Measurements from ENCODE around the gene PAM16.
"Not testable (repeated sequence)": the region's sequence is repeated elsewhere in the genome, so short reads cannot be mapped to it uniquely, and the experiment has no call there.

Gene PAM16

GRCh38 chr16:4352843-4353242, 1.7 kb upstream of the PAM16 start:
- no peak for DNase-seq (ENCODE audit: low spot score)

- DNase-seq (ENCODE audit: low spot score) = no peak
Measured at GRCh38 chr16:4351880-4352279, 759 bp upstream of the PAM16 start.

DNA sequence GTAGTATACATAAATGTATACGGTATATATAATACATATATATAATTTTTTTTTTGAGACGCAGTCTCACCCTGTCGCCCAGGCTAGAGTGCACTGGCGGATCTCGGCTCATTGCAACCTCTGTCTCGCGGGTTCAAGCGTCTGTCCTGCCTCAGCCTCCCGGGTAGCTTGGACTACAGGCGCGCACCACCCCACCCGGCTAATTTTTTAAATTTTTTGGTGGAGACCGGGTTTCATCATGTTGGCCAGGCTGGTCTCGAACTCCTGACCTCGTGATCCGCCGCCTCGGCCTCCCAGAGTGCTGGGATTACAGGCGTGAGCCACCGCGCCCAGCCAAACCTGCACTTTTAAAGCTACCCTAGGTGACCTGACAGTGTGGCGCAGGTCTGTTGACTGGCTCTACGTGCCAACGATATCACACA, 745 bp downstream of the PAM16 start:
- no peak for DNase-seq (ENCODE audit: low spot score)

- DNase-seq (ENCODE audit: low spot score) = no peak
Measured at GRCh38 chr16:4349332-4349731, 1.8 kb downstream of the PAM16 start.

DNA sequence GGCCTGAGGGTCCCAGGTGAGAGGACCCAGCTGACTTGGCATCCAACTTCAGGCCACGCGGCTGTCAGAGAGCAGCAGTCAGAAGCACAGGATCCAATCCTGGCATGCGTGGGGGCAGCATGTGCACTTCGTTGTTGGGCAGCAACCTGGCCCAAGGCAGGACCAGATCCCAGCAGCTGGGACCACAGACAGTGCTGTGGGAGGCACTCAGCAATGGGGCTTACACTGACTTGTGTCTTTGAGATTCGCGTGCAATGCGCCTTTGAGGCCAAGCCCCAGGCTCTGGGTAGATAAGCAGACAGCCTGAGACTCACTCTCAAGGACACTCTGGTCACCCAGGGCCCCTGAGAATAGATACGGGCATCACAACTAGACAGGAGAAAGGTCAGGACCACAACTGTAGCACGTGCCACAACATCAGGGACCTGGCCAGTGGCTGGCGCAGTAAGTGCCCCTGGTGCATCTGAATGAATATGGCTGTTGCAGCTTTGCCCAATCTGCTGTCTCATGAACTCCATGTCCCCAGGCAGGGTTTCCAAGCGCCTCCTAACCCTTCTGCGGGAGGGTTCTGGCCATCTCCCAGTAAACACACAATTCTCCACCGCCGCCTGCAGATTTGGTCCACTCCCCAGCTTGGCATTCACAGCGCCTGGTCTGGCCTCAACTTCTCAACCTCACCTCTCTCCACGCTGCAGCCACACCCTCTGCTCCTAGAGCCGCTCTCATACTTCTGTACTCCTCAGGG, 3.2 kb downstream of the PAM16 start:
- no peak for DNase-seq (ENCODE audit: low spot score)

DNA sequence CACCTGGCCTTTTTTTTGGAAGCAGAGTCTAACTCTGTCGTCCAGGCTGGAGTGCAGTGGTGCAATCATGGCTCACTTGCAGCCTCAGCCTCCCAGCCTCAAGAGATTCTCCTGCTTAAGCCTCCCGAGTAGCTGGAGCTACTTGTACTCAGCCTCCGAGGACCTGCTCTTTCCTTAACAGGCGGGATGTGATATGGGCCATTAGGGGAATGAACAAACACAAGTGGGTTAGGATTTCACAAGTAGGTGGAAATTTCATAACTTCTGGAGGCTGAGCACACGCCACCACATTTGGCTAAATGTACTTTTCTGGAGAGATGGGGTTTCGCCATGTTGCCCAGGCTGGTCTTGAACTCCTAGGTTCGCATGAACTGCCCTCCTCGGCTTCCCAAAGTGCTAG, 4.1 kb downstream of the PAM16 start:
- DNase-seq (ENCODE audit: low spot score) = no peak

- DNase-seq (ENCODE audit: low spot score) = no peak
Measured at GRCh38 chr16:4345836-4346781, 5.0 kb downstream of the PAM16 start.

GRCh38 chr16:4344983-4345835, 5.9 kb downstream of the PAM16 start:
- peak; percentile 63 for DNase-seq (ENCODE audit: low spot score)

- not testable (repeated sequence) for DNase-seq (ENCODE audit: low spot score)
Measured at GRCh38 chr16:4344300-4344982, 6.7 kb downstream of the PAM16 start.

GRCh38 chr16:4342866-4343744, 8.0 kb downstream of the PAM16 start:
- DNase-seq (ENCODE audit: low spot score) = no peak

GRCh38 chr16:4341250-4341649, 9.9 kb downstream of the PAM16 start:
- no peak for DNase-seq (ENCODE audit: low spot score)

DNA sequence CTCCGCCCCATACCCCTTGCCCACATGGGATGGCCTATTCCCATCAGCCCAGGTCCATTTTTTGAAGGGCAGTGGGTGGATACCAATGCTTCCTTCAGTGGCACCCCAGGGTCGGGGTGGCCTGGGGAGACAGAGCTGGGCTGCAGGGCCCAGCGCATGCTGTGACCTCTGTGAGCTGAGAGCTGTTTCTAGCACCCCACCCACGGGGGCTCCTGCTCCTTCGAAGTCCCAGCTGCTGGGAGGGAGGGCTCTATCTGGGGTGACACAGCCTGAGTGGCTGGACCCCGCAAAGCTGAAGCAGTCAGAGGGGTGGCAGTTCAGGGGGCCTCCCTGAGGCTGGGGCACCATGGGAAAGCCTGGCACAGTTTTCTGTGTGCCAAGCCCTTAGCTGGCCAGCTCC, 10.7 kb downstream of the PAM16 start:
- DNase-seq (ENCODE audit: low spot score) = no peak

DNA sequence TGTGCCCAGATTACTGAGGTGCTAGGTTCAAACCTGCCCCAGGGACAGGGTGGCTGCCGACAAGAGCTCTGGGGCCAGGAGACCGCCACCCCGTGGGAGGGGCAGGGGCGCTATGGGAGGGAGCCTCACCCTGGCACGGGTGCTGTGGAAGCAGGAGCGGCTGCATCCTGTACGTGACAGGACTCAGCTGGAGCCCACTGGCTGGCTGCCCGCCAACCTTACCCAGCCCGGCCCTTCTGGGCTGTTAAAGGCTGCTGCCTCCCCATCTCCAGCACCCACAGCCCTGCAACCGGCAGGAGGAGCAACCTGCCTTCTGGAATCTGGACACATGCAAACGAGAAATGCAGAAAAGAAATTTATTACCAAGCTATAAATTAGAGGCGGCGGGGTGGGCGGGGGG, 11.2 kb downstream of the PAM16 start:
- no peak for DNase-seq (ENCODE audit: low spot score)

DNA sequence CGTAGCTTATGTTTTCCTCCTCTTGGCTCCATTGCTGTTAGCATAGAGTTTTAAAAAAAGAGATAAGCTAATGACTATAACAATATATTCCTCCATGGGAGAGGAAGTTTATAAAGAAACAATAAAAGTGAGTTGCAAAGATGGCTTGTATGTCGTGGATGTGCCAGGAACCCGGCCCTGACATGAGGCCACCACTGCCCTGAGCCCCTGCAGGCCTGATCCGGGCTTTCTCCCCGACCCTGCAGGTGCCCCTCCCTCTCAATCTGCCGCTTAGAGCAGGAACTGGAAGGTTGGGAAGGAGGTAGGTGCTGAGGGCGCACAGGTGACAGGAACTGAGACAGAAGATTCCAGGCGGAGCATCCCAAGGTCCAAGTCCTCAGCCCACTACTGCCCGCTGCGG, 11.7 kb downstream of the PAM16 start:
- DNase-seq (ENCODE audit: low spot score) = no peak

DNA sequence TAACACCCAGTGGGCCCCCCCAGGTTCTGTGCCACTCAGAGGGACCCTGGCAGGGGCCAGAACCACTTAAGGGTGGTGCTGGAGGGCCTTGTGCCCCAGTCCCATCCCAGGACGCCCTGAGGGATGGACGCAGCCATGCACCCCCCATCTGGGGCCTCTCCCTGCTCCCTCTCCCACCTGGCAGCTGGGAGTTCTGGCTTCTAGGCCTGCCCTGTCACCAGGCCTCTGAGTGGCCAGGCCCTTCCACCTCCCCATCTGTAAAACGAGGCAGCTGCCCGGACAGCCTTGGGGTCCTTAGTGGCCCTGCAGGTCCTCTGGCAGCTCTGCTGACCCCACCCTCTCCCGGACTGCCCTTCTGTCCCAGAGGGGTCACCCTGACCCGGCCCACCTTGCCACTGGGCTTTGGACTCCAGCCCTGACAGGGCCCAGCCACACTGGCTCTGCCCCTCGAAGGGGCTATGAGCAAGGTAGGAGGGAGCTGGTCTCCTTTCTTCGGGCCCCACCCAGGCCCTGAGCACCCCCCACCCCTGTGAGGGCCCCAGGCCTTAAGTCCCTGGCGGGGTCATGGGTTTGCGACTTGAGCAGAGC, 12.3 kb downstream of the PAM16 start:
- DNase-seq (ENCODE audit: low spot score) = no peak

DNA sequence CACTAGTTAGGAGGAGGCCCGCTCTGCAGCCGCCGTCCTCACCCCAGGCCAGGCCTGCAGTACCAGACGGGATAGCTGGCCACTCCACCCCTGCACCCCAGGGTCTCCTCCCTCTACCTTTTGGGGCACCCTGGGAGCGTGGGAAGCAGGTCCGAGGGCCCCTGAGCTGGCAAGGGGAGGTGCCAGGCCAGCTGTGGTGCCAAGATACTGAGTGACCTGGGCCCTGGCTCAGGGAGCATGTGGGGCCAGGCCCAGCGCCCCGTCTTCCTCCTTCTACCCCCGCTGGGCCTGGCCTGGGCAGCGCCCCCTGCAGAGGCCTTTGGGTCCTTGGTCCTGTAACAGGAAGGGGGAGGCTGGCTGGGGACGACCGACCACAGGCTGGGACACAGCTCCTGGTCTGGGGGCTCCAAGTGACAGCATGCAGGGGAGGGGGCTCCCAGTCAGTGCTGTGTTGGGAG, 13.0 kb downstream of the PAM16 start:
- DNase-seq (ENCODE audit: low spot score) = no peak

DNA sequence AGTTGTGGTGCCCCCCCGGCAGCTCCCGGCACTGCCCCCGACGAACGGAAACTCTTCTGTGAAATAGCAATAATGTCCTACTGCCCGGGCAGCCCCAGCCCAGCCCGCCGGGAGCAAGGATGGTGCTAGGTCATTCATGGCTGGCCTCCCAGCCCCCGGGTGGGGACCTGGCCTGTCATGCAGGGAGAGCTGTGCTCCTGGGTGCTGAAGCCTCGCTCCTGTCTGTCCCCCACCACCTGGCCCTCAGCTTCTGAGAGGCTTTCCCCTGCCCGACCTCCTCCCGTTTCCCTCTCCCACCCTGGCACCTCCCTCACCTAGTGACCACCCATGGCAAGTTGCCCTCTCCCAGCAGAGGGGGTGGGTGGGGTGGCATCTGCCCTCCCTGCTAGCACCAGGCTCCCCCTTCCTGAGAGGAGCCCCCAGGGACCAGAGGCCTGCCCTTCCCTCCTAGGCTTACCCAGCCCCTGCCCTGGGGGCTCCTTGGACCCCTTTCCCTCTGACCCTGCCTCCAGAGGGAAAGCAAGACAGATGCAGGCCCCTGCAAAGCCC, 13.5 kb downstream of the PAM16 start:
- no peak for DNase-seq (ENCODE audit: low spot score)

DNA sequence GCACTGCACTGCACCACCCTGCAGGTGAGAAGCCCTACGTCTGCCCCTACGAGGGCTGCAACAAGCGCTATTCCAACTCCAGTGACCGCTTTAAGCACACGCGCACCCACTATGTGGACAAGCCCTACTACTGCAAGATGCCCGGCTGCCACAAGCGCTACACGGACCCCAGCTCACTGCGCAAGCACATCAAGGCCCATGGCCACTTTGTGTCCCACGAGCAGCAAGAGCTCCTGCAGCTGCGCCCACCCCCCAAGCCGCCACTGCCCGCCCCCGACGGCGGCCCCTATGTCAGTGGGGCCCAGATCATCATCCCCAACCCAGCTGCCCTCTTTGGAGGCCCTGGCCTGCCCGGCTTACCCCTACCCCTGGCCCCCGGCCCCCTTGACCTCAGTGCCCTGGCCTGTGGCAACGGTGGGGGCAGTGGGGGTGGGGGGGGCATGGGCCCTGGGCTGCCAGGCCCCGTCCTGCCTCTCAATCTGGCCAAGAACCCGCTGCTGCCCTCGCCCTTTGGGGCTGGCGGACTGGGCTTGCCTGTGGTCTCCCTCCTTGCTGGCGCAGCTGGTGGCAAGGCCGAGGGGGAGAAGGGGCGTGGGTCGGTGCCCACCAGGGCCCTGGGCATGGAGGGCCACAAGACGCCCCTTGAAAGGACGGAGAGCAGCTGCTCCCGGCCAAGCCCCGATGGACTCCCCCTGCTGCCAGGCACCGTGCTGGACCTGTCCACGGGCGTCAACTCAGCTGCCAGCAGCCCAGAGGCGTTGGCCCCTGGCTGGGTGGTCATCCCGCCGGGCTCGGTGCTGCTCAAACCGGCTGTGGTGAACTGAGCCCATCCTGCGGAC, 14.2 kb downstream of the PAM16 start:
- DNase-seq (ENCODE audit: low spot score) = no peak
